H9 (cell line): ENCODE data around the gene PLD4. TPM values are rescaled to one million over a fixed set of nuclear protein-coding genes. Genes with fewer than 3 reads are reported as not detected.

ENCODE experiments used
- DNase-seq: peaks from one replicate; pipeline ENCODE4 v3.0.0-alpha.2; 2017
- H2AFZ ChIP-seq: one replicate; pipeline ENCODE4 v1.6.1; 2013; ENCODE audit warnings: mild to moderate bottlenecking, low read length, control low read depth, moderate library complexity
- H2AK5ac ChIP-seq: 2 replicates; pipeline ENCODE4 v1.6.1; 2013; ENCODE audit warnings: low read length, control low read depth, mixed read lengths; ENCODE audit not compliant: insufficient read length
- H2BK120ac ChIP-seq: one replicate; pipeline ENCODE4 v1.6.1; 2013; ENCODE audit warnings: low read depth, mild to moderate bottlenecking, low read length, control low read depth, inconsistent platforms; ENCODE audit not compliant: poor library complexity, severe bottlenecking
- H2BK12ac ChIP-seq: 2 replicates; pipeline ENCODE4 v1.6.1; 2013; ENCODE audit warnings: low read length, control low read depth, mixed read lengths, low read depth; ENCODE audit not compliant: insufficient read length
- H2BK15ac ChIP-seq: 2 replicates; pipeline ENCODE4 v1.6.1; 2013; ENCODE audit warnings: low read depth, low read length, control low read depth
- H2BK20ac ChIP-seq: one replicate; pipeline ENCODE4 v1.6.1; 2013; ENCODE audit warnings: low read depth, mild to moderate bottlenecking, low read length, control low read depth, inconsistent platforms; ENCODE audit not compliant: poor library complexity, severe bottlenecking
- H2BK5ac ChIP-seq: 2 replicates; pipeline ENCODE4 v1.6.1; 2013; ENCODE audit warnings: low read length, control low read depth, mixed read lengths; ENCODE audit not compliant: insufficient read length
- H3K14ac ChIP-seq: 2 replicates; pipeline ENCODE4 v1.6.1; 2013; ENCODE audit warnings: low read length, control low read depth; ENCODE audit not compliant: insufficient read depth
- H3K18ac ChIP-seq: 2 replicates; pipeline ENCODE4 v1.6.1; 2013; ENCODE audit warnings: low read depth, mild to moderate bottlenecking, mixed read lengths, low read length, control low read depth; ENCODE audit not compliant: insufficient read length
- H3K23ac ChIP-seq: 2 replicates; pipeline ENCODE4 v1.6.1; 2013; ENCODE audit warnings: low read length, control low read depth, mixed read lengths, low read depth; ENCODE audit not compliant: insufficient read length
- H3K23me2 ChIP-seq: 2 replicates; pipeline ENCODE4 v1.6.1; 2013; ENCODE audit warnings: low read depth, mild to moderate bottlenecking, mixed read lengths, low read length, control low read depth; ENCODE audit not compliant: insufficient read length, poor library complexity, severe bottlenecking
- H3K27ac ChIP-seq: 2 replicates; pipeline ENCODE4 v1.5.1; 2013; ENCODE audit warnings: low read length, control low read depth, mixed read lengths, low read depth; ENCODE audit not compliant: insufficient read length
- H3K27me3 ChIP-seq: 2 replicates; pipeline ENCODE4 v1.6.1; 2013; ENCODE audit warnings: low read length, control low read depth, inconsistent platforms; ENCODE audit not compliant: insufficient read depth
- H3K4ac ChIP-seq: 2 replicates; pipeline ENCODE4 v1.6.1; 2013; ENCODE audit warnings: low read depth, mild to moderate bottlenecking, control low read depth, inconsistent platforms, low read length, moderate library complexity
- H3K4me1 ChIP-seq: 2 replicates; pipeline ENCODE4 v1.6.1; 2013; ENCODE audit warnings: low read length, control low read depth, inconsistent platforms; ENCODE audit not compliant: insufficient read depth
- H3K4me2 ChIP-seq: 2 replicates; pipeline ENCODE4 v1.6.1; 2013; ENCODE audit warnings: low read length, control low read depth, mixed read lengths; ENCODE audit not compliant: insufficient read length, insufficient read depth
- H3K56ac ChIP-seq: 2 replicates; pipeline ENCODE4 v1.6.1; 2013; ENCODE audit warnings: low read depth, mild to moderate bottlenecking, mixed read lengths, low read length, control low read depth; ENCODE audit not compliant: insufficient read length
- H3K79me1 ChIP-seq: 2 replicates; pipeline ENCODE4 v1.6.1; 2013; ENCODE audit warnings: low read depth, mild to moderate bottlenecking, moderate library complexity, low read length, control low read depth, inconsistent platforms; ENCODE audit not compliant: insufficient read depth, poor library complexity, severe bottlenecking
- H3K79me2 ChIP-seq: 2 replicates; pipeline ENCODE4 v1.6.1; 2013; ENCODE audit warnings: low read length, control low read depth, inconsistent platforms; ENCODE audit not compliant: insufficient read depth
- H3K9ac ChIP-seq: 2 replicates; pipeline ENCODE4 v1.6.1; 2013; ENCODE audit warnings: low read length, control low read depth, mixed read lengths; ENCODE audit not compliant: insufficient read length; ENCODE audit errors: extremely low read depth
- H3K9me3 ChIP-seq: one replicate; pipeline ENCODE4 v1.6.1; 2013; ENCODE audit warnings: low read depth, low read length, inconsistent platforms; ENCODE audit not compliant: control insufficient read depth
- H3T11ph ChIP-seq: one replicate; pipeline ENCODE4 v1.6.1; 2013; ENCODE audit warnings: mild to moderate bottlenecking, low read length, control low read depth, inconsistent platforms
- H4K20me1 ChIP-seq: one replicate; pipeline ENCODE4 v1.6.1; 2013; ENCODE audit not compliant: control insufficient read depth, insufficient read length, insufficient read depth
- H4K5ac ChIP-seq: 2 replicates; pipeline ENCODE4 v1.6.1; 2013; ENCODE audit warnings: low read depth, mild to moderate bottlenecking, mixed read lengths, low read length, control low read depth; ENCODE audit not compliant: insufficient read length
- H4K8ac ChIP-seq: replicated peaks from 2 replicates; pipeline ENCODE4 v1.6.1; 2013; ENCODE audit warnings: low read length, control low read depth, mixed read lengths, low read depth; ENCODE audit not compliant: insufficient read length
- H4K91ac ChIP-seq: 2 replicates; pipeline ENCODE4 v1.6.1; 2013; ENCODE audit warnings: low read depth, mild to moderate bottlenecking, moderate library complexity, mixed read lengths, low read length, control low read depth; ENCODE audit not compliant: insufficient read length
- H3K27ac Mint-ChIP-seq, 3 experiments: 2 replicates in 2 of 3; 3 replicates in 1 of 3; pipeline ENCODE4 v1.8.0; 2020 to 2021; ENCODE audit warnings: mixed read lengths in 3 of 3, mild to moderate bottlenecking in 1 of 3, moderate library complexity in 1 of 3
- H3K27me3 Mint-ChIP-seq: 2 replicates; pipeline ENCODE4 v1.8.0; 2021; ENCODE audit warnings: low read depth, mild to moderate bottlenecking, moderate library complexity, mixed read lengths
- H3K36me3 Mint-ChIP-seq, 3 experiments: 2 replicates in 2 of 3; 3 replicates in 1 of 3; pipeline ENCODE4 v1.8.0; 2020 to 2021; ENCODE audit warnings: low read depth in 3 of 3, mixed read lengths in 3 of 3; ENCODE audit not compliant: insufficient read depth in 1 of 3
- H3K4me1 Mint-ChIP-seq, 2 experiments: 2 replicates each; pipeline ENCODE4 v1.8.0; 2020; ENCODE audit warnings: mixed read lengths in 2 of 2
- H3K4me3 Mint-ChIP-seq, 2 experiments: 2 replicates in 1 of 2; 3 replicates in 1 of 2; pipeline ENCODE4 v1.8.0; 2020 to 2021; ENCODE audit warnings: mild to moderate bottlenecking in 2 of 2, mixed read lengths in 2 of 2, moderate library complexity in 1 of 2
- H3K9me3 Mint-ChIP-seq, 2 experiments: 2 replicates in 1 of 2; 3 replicates in 1 of 2; pipeline ENCODE4 v1.8.0; 2020; ENCODE audit warnings: mild to moderate bottlenecking in 2 of 2, mixed read lengths in 2 of 2, moderate library complexity in 1 of 2
- WGBS: extraction: QIAGEN DNeasy Blood & Tissue Kit; methylation state at CpG from one replicate; pipeline ENCODE4 v1.1.7; 2013; ENCODE audit warnings: missing lambda C conversion rate, low lambda C conversion rate, mixed read lengths; ENCODE audit not compliant: insufficient read length; ENCODE audit errors: extremely low coverage; 5-methylcytosine and 5-hydroxymethylcytosine counted together
- total RNA-seq: library from RNA; stranded (reverse); gene quantifications from 2 replicates; pipeline ENCODE4 v1.2.1, GENCODE V29; 2021
- TF ChIP-seq, protein P1 (sequence below): fragments of 200-600 bp; sonication (generic); conservative IDR thresholded peaks from 3 replicates; pipeline ENCODE4 v1.8.0; 2021; ENCODE audit warnings: antibody characterized with exemption, mild to moderate bottlenecking

The PLD4 gene
- total RNA-seq, 1 experiment from 2014 or later, result not detected

DNA sequence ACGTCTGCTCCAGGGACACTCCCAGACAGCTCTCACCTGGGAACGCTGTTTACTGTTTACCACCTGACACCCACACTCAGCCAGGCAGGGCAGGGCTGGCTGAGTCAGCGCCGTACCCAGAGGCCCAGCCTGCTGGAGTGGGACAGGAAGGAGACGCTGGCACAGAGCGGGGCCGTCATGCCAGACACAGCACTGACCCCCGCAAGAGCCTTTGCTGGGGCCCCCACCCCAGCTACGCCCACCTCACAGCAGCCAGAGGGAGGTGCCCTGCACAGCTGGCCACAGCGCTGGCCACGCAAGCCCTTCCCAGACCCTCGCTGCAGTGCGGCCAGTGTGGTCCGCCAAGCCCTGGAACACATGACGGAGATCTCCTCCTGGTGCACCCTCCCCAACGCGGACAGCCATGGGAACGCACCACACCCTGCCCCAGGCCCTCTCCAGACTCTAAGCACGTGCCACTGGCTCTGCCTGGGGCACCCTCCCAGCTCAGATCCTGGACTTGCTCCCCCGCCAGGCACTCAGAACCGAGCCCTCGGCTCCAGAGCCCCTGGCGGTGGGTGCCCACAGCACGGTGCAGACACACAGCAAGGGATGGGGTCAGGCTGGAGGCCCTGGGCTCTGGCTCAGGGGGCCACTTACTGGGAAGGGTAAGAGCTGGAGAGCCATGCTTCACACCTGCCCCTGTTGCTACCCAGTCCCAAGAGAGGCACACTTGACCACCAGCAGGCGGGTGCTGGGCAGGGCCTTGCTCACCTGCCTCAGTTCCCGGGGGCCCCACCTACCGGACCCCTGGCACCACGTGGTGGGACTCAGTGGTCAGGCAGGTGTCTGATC, 47.8 kb downstream of the PLD4 start:
- Histone ChIP-seq H3K79me1 (no peaks in the 10 kb centered on the region), H3K23ac (no peak overlapping the region), H3K18ac (no peak overlapping the region), H2BK12ac (no peak overlapping the region), H3K4me1 (peaks cover 3% of the 10 kb centered on the region; the same call in 1 of the 2 replicates), H4K8ac (no peak overlapping the region), H3T11ph (no peak overlapping the region), H3K27ac (no peak overlapping the region), H2AK5ac (no peak overlapping the region), H2AFZ (no peak overlapping the region), H3K27me3 (peaks cover 7% of the 10 kb centered on the region; the same call in 1 of the 2 replicates), H2BK5ac (no peak overlapping the region), H3K14ac (no peak overlapping the region; the same call in 1 of the 2 replicates), H3K4ac (no peak overlapping the region), H4K91ac (no peak overlapping the region), H3K56ac (no peak overlapping the region), H2BK120ac (no peak overlapping the region), H2BK20ac (no peak overlapping the region), H4K5ac (no peak overlapping the region), H3K9me3 (no peaks in the 10 kb centered on the region), H2BK15ac (no peak overlapping the region), H4K20me1 (peaks cover 4% of the 10 kb centered on the region), H3K79me2 (no peaks in the 10 kb centered on the region), H3K23me2 (peaks cover 1% of the 10 kb centered on the region), H3K9ac (no peak overlapping the region), H3K4me2 (no peak overlapping the region)
- no peak overlapping the region for H3K4me3 Mint-ChIP-seq
- WGBS, result no CpG with 5 or more reads among the region's 28 CpGs
- no peak overlapping the region for H3K27ac Mint-ChIP-seq
- DNase-seq, result no peak
- peaks cover 31% of the 10 kb centered on the region for H3K27me3 Mint-ChIP-seq
- H3K9me3 Mint-ChIP-seq, result no peaks in the 10 kb centered on the region; a peak in 1 of 5 replicates
- TF ChIP-seq, protein P1, sequence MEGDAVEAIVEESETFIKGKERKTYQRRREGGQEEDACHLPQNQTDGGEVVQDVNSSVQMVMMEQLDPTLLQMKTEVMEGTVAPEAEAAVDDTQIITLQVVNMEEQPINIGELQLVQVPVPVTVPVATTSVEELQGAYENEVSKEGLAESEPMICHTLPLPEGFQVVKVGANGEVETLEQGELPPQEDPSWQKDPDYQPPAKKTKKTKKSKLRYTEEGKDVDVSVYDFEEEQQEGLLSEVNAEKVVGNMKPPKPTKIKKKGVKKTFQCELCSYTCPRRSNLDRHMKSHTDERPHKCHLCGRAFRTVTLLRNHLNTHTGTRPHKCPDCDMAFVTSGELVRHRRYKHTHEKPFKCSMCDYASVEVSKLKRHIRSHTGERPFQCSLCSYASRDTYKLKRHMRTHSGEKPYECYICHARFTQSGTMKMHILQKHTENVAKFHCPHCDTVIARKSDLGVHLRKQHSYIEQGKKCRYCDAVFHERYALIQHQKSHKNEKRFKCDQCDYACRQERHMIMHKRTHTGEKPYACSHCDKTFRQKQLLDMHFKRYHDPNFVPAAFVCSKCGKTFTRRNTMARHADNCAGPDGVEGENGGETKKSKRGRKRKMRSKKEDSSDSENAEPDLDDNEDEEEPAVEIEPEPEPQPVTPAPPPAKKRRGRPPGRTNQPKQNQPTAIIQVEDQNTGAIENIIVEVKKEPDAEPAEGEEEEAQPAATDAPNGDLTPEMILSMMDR, result no peak
- peaks cover 14 to 30% of the 10 kb centered on the region in 2 experiments for H3K4me1 Mint-ChIP-seq
- no peaks in the 10 kb centered on the region for H3K36me3 Mint-ChIP-seq
